ENCODE data around the gene ABCG1.
"Not testable (repeated sequence)": the region's sequence is repeated elsewhere in the genome, so short reads cannot be mapped to it uniquely, and the experiment has no call there.

The ABCG1 gene

GRCh38 chr21:42291751-42292562, 73.0 kb downstream of the ABCG1 start:
- no peak for DNase-seq

GRCh38 chr21:42292563-42293142, 73.7 kb downstream of the ABCG1 start:
- DNase-seq = not testable (repeated sequence)

GRCh38 chr21:42293649-42294272, 74.8 kb downstream of the ABCG1 start:
- no peak for DNase-seq

GRCh38 chr21:42294273-42294880, 75.4 kb downstream of the ABCG1 start:
- no peak for DNase-seq

GRCh38 chr21:42295845-42296244, 76.9 kb downstream of the ABCG1 start:
- DNase-seq = peak; percentile 25 to 35

GRCh38 chr21:42296501-42296900, 77.6 kb downstream of the ABCG1 start:
- peak; percentile 78 to 81 for DNase-seq

- DNase-seq = no peak
Observed at GRCh38 chr21:42297377-42297776, 78.4 kb downstream of the ABCG1 start.

GRCh38 chr21:42298237-42298636, 79.3 kb downstream of the ABCG1 start:
- DNase-seq = no peak

GRCh38 chr21:42298657-42299056, 79.7 kb downstream of the ABCG1 start:
- no peak for DNase-seq

- DNase-seq = peak; percentile 61 to 67
Observed at GRCh38 chr21:42299324-42300044, 80.5 kb downstream of the ABCG1 start.

GRCh38 chr21:42300045-42300583, 81.2 kb downstream of the ABCG1 start:
- no peak for DNase-seq

GRCh38 chr21:42300956-42301355, 82.0 kb downstream of the ABCG1 start:
- DNase-seq = no peak

GRCh38 chr21:42301371-42302075, 82.6 kb downstream of the ABCG1 start:
- DNase-seq = peak in 1 of 2 donors; percentile 31

- DNase-seq = no peak
Observed at GRCh38 chr21:42302076-42302650, 83.2 kb downstream of the ABCG1 start.

- DNase-seq = no peak
Observed at GRCh38 chr21:42302794-42303193, 83.9 kb downstream of the ABCG1 start.

GRCh38 chr21:42303443-42303842, 84.5 kb downstream of the ABCG1 start:
- DNase-seq = no peak

- DNase-seq = no peak
Observed at GRCh38 chr21:42304556-42305454, 85.9 kb downstream of the ABCG1 start.

- DNase-seq = no peak
Observed at GRCh38 chr21:42305707-42306147, 86.8 kb downstream of the ABCG1 start.

GRCh38 chr21:42306366-42307035, 87.6 kb downstream of the ABCG1 start:
- no peak for DNase-seq

GRCh38 chr21:42307106-42307505, 88.2 kb downstream of the ABCG1 start:
- no peak for DNase-seq
